ENCODE data around the gene IPCEF1. TPM values are rescaled to one million over a fixed set of nuclear protein-coding genes. Genes with fewer than 3 reads are reported as not detected.
A peak's percentile ranks its signal among the peaks of the same experiment; 100 is the strongest.

The IPCEF1 gene
- total and polyA plus RNA-seq, 3 donors from 2014 or later, result 3.6 to 4.8 (median 4.2) TPM

- H3K4me1 ChIP-seq, result no peaks in the 10 kb centered on the region
- intact Hi-C loops (cut with DNase I; ENCODE audit: low total_unique reads), result loop anchor here (10.0 kb wide), 1 partner anchor 123 kb away; no protein-coding TSS in a partner anchor
- 62 to 64% methylated on average over 7 of the region's 7 CpGs for WGBS, 2 donors
- H3K9me3 ChIP-seq, result no peaks in the 10 kb centered on the region
- TF ChIP-seq CTCF (IDR thresholded peaks at IDR 0.05) (no peak), POLR2A (IDR thresholded peaks at IDR 0.05) (no peak)
- no peaks in the 10 kb centered on the region for H3K36me3 ChIP-seq (ENCODE audit: low read depth, missing control alignments)
- no peaks in the 10 kb centered on the region for H3K27me3 ChIP-seq
- no peak overlapping the region for H3K4me3 ChIP-seq
- H3K27ac ChIP-seq, result no peak overlapping the region
- no peak for DNase-seq
These were observed 79.0 kb downstream of the IPCEF1 start for GRCh38 chr6:154277629-154278017.

- intact Hi-C loops (cut with DNase I; ENCODE audit: low total_unique reads), result loop anchor here (10.0 kb wide), 1 partner anchor 122 kb away; no protein-coding TSS in a partner anchor
- H3K4me3 ChIP-seq, result no peak overlapping the region
- TF ChIP-seq CTCF (IDR thresholded peaks at IDR 0.05), result peak; percentile 33 to 62 (median 57)
- TF ChIP-seq POLR2A (IDR thresholded peaks at IDR 0.05), result no peak
These were observed 79.6 kb downstream of the IPCEF1 start for GRCh38 chr6:154276810-154277628.

GRCh38 chr6:154274168-154274567 is 82.4 kb downstream of the IPCEF1 start:
- no peak for TF ChIP-seq POLR2A (IDR thresholded peaks at IDR 0.05)
- no peak for TF ChIP-seq CTCF (IDR thresholded peaks at IDR 0.05)
- no peaks in the 10 kb centered on the region for H3K36me3 ChIP-seq (ENCODE audit: low read depth, missing control alignments)
- no peaks in the 10 kb centered on the region for H3K9me3 ChIP-seq
- 58 to 82% methylated on average over 2 of the region's 2 CpGs for WGBS, 2 donors
- no peak for DNase-seq
- no peak overlapping the region for H3K27ac ChIP-seq
- intact Hi-C loops (cut with DNase I; ENCODE audit: low total_unique reads), result loop anchor here (10.0 kb wide), 1 partner anchor 119 kb away; no protein-coding TSS in a partner anchor
- no peaks in the 10 kb centered on the region for H3K4me1 ChIP-seq
- H3K27me3 ChIP-seq, result no peaks in the 10 kb centered on the region
- no peak overlapping the region for H3K4me3 ChIP-seq

More at GRCh38 chr6:154276810-154277628, 79.6 kb downstream of the IPCEF1 start:
- H3K4me1 ChIP-seq, result no peaks in the 10 kb centered on the region
- no peaks in the 10 kb centered on the region for H3K36me3 ChIP-seq (ENCODE audit: low read depth, missing control alignments)
- DNase-seq, result no peak
- H3K9me3 ChIP-seq, result no peaks in the 10 kb centered on the region
- no peaks in the 10 kb centered on the region for H3K27me3 ChIP-seq
- no peak overlapping the region for H3K27ac ChIP-seq
- WGBS, 2 donors, result 54 to 56% methylated on average over 11 of the region's 11 CpGs

- no peak for DNase-seq
- no peak overlapping the region for H3K4me3 ChIP-seq
- no peaks in the 10 kb centered on the region for H3K27me3 ChIP-seq
- 92 to 93% methylated on average over 3 of the region's 3 CpGs for WGBS, 2 donors
- no peak for TF ChIP-seq POLR2A (IDR thresholded peaks at IDR 0.05)
- no peak for TF ChIP-seq CTCF (IDR thresholded peaks at IDR 0.05)
- no peaks in the 10 kb centered on the region for H3K4me1 ChIP-seq
- no peaks in the 10 kb centered on the region for H3K9me3 ChIP-seq
- no peak overlapping the region for H3K27ac ChIP-seq
- intact Hi-C loops (cut with DNase I; ENCODE audit: low total_unique reads), result no loop called here
- no peaks in the 10 kb centered on the region for H3K36me3 ChIP-seq (ENCODE audit: low read depth, missing control alignments)
These were observed 88.1 kb downstream of the IPCEF1 start for GRCh38 chr6:154268486-154268885.

All from testis (tissue), 3 donors.